ENCODE data around the gene XCL2.

Gene XCL2

DNA sequence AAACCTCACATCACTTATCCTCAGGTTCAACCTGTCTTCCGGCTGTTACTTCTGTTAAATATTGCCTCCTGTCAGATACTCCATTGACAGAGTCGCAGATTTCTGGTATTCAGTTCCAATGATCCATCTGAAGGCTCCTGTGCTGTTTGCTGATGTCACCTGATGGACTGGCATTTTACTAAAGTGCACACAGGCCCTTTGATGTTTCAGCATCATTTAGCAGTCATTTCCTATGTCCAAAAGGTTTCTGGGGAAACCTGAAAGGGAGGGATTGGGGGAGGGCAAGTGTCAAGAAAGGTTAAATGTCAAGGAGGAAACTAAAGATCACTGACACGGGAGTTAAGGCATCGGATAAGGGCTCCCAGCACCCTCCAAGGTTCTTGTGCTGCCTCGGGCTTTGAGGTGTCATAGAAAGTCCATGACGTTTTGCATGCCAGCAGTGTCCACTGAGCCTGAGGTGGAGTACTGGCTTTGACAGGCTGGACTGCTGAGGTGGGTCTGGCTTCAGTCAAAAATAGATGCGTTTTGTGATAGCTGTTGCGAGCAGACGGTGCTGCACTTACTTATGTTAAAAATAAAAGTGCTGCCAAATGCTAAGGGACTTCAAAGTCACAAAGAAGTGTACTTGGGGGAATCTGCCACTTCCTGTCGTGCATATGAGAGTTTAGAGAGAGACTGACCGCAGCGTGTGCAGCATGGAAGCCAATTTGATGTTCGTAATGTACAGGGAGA lies 30.8 kb downstream of the XCL2 start:
- FAIRE-seq (no peak), DNase-seq (ENCODE audit: insufficient read length, low spot score) (no peak)
- TF ChIP-seq POLR2AphosphoS5 (IDR thresholded peaks at IDR 0.05; ENCODE audit: low read depth, low read length), result no peak
- TF ChIP-seq PAX5 (IDR thresholded peaks at IDR 0.05; ENCODE audit: insufficient read depth, low read length, severe bottlenecking), result no peak
- TF ChIP-seq TAF1 (IDR thresholded peaks at IDR 0.05; ENCODE audit: low read depth, low read length), result no peak
- TF ChIP-seq POLR2A (IDR thresholded peaks at IDR 0.05; ENCODE audit: low read depth, low read length), result no peak
- TF ChIP-seq POU2F2 (IDR thresholded peaks at IDR 0.05; ENCODE audit: low read depth, low read length), result no peak

DNA sequence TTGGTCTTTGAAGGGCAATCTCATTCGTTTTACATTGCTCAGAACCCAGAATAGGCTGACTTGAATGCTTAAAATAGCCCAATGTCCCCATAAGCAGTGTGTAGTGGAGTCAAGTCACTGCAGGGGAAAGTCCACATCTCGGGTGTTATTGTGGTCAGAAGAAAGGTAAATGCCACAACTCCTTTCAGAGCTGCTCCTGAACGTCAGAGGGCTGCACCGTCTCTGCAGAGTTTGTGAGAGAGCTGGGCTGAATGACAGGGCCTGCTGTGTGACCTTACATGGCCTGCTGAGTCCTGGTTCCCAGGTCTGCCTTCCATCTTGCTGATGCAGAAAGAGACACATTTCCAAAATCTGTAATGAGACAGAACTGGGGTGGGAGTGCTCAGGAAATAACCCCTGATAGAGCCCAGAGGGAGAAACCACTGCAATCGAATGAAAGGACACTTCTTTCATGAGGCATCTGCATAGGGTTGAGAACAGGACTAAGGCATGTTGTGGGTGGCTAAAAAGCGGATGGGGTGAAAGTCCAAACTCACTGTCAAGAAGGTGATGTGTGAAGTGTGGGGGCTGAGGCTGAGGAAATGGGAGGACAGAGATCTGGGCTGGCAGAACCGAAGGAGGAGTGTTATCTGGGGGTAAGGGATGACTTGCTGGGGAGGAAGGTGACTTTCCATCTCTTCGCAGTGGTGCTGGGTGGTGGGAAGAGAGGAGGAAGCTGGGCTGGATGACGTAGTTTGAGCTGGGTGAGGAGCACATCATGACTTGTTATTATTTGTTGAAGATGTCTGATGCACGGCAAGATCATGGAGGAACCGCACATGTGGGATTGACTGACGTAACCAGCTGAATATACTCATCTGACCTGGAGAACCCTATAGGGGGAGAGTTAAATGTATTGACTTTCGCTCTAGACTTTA lies 33.7 kb downstream of the XCL2 start:
- TF ChIP-seq TAF1 (IDR thresholded peaks at IDR 0.05; ENCODE audit: low read depth, low read length) (no peak), SPI1 (IDR thresholded peaks at IDR 0.05; ENCODE audit: low read depth, low read length) (0 out of 2 replicates have a peak, but pooled peaks have one; percentile 22), POLR2AphosphoS5 (IDR thresholded peaks at IDR 0.05; ENCODE audit: low read depth, low read length) (no peak; the same call in 1 of the 2 replicates), PAX5 (IDR thresholded peaks at IDR 0.05; ENCODE audit: insufficient read depth, low read length, severe bottlenecking) (no peak)
- peak; percentile 56 for FAIRE-seq

DNA sequence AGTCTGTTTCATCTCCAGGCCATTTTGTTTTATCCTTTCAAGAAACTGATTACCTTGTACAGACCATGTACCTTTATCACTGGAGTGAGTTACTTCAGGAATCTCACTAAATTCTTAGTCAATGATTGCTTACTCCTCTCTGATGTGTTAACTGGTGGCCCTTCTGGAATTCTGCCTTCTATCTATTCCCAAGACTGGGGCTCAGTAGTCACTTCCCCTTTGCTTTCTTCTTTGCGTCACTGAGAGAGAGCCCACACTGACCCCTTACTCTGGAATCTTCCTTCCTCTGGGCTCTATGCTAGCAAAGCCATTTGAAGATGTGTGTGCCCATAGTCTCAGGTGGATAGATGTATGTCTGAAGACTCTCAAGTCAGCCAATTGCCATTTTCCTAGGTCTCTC lies 34.6 kb downstream of the XCL2 start:
- no peak for DNase-seq (ENCODE audit: insufficient read length, low spot score)
- no peak for FAIRE-seq
- TF ChIP-seq SPI1 (IDR thresholded peaks at IDR 0.05; ENCODE audit: low read depth, low read length) (peak; percentile 74; the same call in 1 of the 2 replicates), TAF1 (IDR thresholded peaks at IDR 0.05; ENCODE audit: low read depth, low read length) (no peak)

More for the DNA sequence above, 33.7 kb downstream of the XCL2 start:
- no peak for DNase-seq (ENCODE audit: insufficient read length, low spot score)

DNA sequence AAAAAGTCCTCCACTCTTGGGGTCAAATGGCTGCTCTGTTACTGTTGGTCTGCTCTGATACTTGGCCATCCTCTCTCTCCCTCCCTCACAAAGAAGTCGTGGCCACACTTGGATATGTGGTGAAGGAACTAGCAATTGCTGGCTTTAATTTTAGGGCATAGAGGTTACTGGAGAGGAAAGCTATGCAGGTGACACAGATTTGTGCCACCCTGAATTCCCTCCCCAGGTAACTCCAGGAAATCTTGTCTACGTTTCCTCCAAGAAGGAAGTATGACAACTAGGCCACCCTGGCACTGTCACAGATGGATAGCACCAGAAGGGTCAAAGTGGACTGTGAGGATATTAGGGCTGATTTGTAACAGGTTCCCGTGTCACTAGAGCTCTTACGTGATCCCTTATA lies 36.0 kb downstream of the XCL2 start:
- FAIRE-seq (no peak), DNase-seq (ENCODE audit: insufficient read length, low spot score) (no peak)
- TF ChIP-seq POLR2AphosphoS5 (IDR thresholded peaks at IDR 0.05; ENCODE audit: low read depth, low read length), result no peak
- no peak for TF ChIP-seq TAF1 (IDR thresholded peaks at IDR 0.05; ENCODE audit: low read depth, low read length)
- no peak for TF ChIP-seq SPI1 (IDR thresholded peaks at IDR 0.05; ENCODE audit: low read depth, low read length)
- no peak for TF ChIP-seq POU2F2 (IDR thresholded peaks at IDR 0.05; ENCODE audit: low read depth, low read length)
- no peak for TF ChIP-seq POLR2A (IDR thresholded peaks at IDR 0.05; ENCODE audit: low read depth, low read length)
- TF ChIP-seq PAX5 (IDR thresholded peaks at IDR 0.05; ENCODE audit: insufficient read depth, low read length, severe bottlenecking), result no peak

DNA sequence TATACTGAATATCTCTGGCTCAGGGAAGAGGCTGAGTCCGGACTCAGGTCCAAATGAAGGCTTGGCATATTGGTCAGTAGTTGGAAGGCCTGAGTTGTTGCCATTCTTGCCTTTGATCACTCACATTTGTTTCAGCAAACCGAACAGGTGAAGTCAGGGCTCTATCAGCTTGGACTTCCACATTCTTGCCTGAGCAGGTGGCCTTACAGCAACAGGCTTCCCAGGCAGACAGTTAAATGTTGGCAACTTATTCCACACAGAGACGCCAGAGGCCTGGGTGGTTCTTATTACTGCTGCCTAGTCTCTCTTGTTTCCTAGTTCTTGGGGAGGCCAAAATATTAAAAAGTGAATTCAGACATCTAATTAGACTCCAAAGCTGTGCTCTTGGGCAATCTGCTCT lies 36.6 kb downstream of the XCL2 start:
- FAIRE-seq (no peak), DNase-seq (ENCODE audit: insufficient read length, low spot score) (no peak)
- TF ChIP-seq POLR2A (IDR thresholded peaks at IDR 0.05; ENCODE audit: low read depth, low read length) (no peak), POLR2AphosphoS5 (IDR thresholded peaks at IDR 0.05; ENCODE audit: low read depth, low read length) (no peak)

DNA sequence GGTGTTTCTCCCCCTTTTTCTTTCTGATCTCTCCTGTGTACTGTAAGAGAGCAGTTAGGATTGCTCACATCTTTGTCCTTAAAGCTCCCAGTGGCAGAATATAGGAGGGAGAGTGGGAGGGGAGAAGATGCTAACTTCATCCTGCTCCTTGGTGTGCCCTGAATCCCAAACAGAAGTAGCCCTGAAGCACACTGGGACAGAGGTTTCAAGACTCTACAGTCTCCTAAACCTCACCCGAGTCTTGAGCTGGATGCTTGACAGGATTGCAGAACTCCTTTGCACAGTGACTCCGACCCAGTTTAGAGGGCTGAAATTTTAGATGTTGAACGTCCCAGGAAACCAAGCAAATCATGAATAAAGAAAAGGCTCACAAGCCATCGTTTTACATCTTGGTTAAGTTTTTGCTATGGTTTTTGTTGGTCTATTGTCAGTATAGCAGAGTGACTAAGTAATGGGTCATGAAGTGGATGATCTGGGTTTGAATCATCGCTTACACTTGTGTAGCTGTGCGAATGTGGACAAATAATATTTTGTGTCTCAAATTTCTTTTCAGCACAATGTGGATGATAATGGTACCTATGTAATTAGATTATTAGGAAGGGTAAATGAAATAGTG lies 37.5 kb downstream of the XCL2 start:
- FAIRE-seq (no peak), DNase-seq (ENCODE audit: insufficient read length, low spot score) (no peak)
- no peak for TF ChIP-seq TAF1 (IDR thresholded peaks at IDR 0.05; ENCODE audit: low read depth, low read length)
- TF ChIP-seq POU2F2 (IDR thresholded peaks at IDR 0.05; ENCODE audit: low read depth, low read length), result no peak
- no peak for TF ChIP-seq SPI1 (IDR thresholded peaks at IDR 0.05; ENCODE audit: low read depth, low read length)
- TF ChIP-seq POLR2A (IDR thresholded peaks at IDR 0.05; ENCODE audit: low read depth, low read length), result no peak
- no peak for TF ChIP-seq PAX5 (IDR thresholded peaks at IDR 0.05; ENCODE audit: insufficient read depth, low read length, severe bottlenecking)
- TF ChIP-seq POLR2AphosphoS5 (IDR thresholded peaks at IDR 0.05; ENCODE audit: low read depth, low read length), result no peak

DNA sequence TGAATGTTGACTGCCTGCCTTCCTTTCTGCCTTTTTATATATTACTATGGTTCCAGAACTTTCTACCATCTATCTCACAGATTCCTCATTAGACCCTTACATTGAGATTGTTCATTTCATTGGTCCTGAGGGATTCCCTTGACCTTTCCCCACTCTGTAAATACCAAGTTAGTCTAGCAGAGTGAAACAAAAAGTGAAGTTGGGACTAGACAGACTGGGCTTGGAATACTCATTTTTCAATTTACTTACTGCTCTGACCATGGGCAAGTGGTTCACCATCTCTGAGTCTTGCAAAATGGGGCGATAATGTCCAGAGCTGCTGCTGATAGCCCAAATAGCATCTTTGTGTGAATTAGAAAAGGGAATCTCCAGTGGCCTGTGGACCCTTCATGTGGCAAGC lies 38.8 kb downstream of the XCL2 start:
- DNase-seq (ENCODE audit: insufficient read length, low spot score) (no peak), FAIRE-seq (no peak)
- TF ChIP-seq TAF1 (IDR thresholded peaks at IDR 0.05; ENCODE audit: low read depth, low read length), result no peak
- TF ChIP-seq POLR2AphosphoS5 (IDR thresholded peaks at IDR 0.05; ENCODE audit: low read depth, low read length), result no peak
- no peak for TF ChIP-seq POU2F2 (IDR thresholded peaks at IDR 0.05; ENCODE audit: low read depth, low read length)
- TF ChIP-seq POLR2A (IDR thresholded peaks at IDR 0.05; ENCODE audit: low read depth, low read length), result no peak
- no peak for TF ChIP-seq PAX5 (IDR thresholded peaks at IDR 0.05; ENCODE audit: insufficient read depth, low read length, severe bottlenecking)
- TF ChIP-seq SPI1 (IDR thresholded peaks at IDR 0.05; ENCODE audit: low read depth, low read length), result no peak

DNA sequence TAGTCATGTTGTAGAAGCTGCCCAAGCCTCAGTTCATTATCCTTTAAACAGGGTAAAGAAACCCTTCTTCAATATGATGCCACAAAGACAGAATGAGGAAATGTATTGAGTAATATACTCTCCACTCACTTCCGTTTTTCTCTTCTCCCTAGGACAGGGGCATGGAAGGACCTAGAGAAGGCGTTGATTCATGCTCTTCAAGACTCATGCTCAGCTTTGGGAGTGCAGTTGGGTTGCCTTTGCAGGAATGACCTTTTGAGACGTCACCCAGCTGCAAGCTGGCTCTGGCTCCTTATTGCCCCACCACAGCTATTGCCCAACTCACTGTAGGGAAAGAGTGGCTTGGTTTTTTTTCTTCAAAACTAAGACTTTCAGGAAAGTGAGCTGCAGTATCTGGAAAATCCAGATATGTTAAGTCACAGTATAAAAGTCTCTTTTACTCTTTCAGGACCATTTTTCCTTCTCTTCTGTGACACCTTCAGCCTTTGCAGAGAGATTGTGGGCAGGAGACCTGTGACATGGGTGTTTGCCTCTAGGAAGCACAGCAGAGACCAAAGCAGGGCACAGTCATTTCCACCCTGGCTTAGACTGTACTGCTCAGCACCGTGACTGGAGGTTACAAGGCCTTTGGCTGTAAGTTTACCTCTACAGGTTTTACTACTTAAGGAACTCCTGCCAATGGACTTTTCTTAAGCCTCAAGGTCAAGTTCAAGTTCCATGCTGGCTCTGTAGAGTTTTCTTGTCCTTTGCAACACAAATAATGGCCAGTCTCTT lies 39.5 kb downstream of the XCL2 start:
- no peak for DNase-seq (ENCODE audit: insufficient read length, low spot score)
- FAIRE-seq, result peak; percentile 50
- TF ChIP-seq PAX5 (IDR thresholded peaks at IDR 0.05; ENCODE audit: insufficient read depth, low read length, severe bottlenecking) (peak; percentile 98), TAF1 (IDR thresholded peaks at IDR 0.05; ENCODE audit: low read depth, low read length) (no peak), SPI1 (IDR thresholded peaks at IDR 0.05; ENCODE audit: low read depth, low read length) (peak; percentile 92)

DNA sequence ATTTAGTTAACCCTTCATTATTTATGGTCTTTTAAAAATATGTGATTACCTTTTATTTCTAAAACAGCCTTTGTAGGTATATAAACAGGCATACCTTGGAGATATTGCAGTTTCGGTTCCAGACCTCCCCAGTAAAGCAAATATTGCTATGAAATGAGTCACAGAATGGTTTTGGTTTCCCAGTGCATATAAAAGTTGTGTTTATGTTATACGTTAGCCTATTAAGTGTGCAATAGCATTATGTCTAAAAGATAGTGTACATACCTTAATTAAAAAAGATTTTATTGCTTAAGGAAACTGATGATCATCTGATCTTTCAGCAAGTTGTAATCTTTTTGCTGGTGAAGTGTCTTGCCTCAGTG lies 44.1 kb downstream of the XCL2 start:
- no peak for DNase-seq (ENCODE audit: insufficient read length, low spot score)
- TF ChIP-seq POLR2AphosphoS5 (IDR thresholded peaks at IDR 0.05; ENCODE audit: low read depth, low read length), result no peak
- no peak for TF ChIP-seq PAX5 (IDR thresholded peaks at IDR 0.05; ENCODE audit: insufficient read depth, low read length, severe bottlenecking)
- no peak for TF ChIP-seq POLR2A (IDR thresholded peaks at IDR 0.05; ENCODE audit: low read depth, low read length)
- TF ChIP-seq POU2F2 (IDR thresholded peaks at IDR 0.05; ENCODE audit: low read depth, low read length), result no peak
- FAIRE-seq, result no peak
